Measurements from ENCODE around the gene BBIP1.

- TF ChIP-seq CTCF (IDR thresholded peaks at IDR 0.05) (no peak), SP1 (CRISPR knock-in tag; conservative IDR thresholded peaks at IDR 0.05) (no peak), SMAD3 (CRISPR knock-in tag; IDR thresholded peaks at IDR 0.05; ENCODE audit: borderline replicate concordance) (no peak), JAZF1 (CRISPR knock-in tag; IDR thresholded peaks at IDR 0.05) (no peak), USF2 (CRISPR knock-in tag; IDR thresholded peaks at IDR 0.05) (no peak), GABPB1 (CRISPR knock-in tag; IDR thresholded peaks at IDR 0.05) (no peak), ZNF671 (CRISPR knock-in tag; IDR thresholded peaks at IDR 0.05) (no peak), ATF2 (CRISPR knock-in tag; IDR thresholded peaks at IDR 0.05; ENCODE audit: borderline replicate concordance, low read depth) (no peak), SOX15 (CRISPR knock-in tag; IDR thresholded peaks at IDR 0.05) (no peak), ERG (CRISPR knock-in tag; IDR thresholded peaks at IDR 0.05) (no peak)
These were observed 56.9 kb downstream of the BBIP1 start for GRCh38 chr10:110861930-110862649.
